GM12801 (cell line): ENCODE data around the gene PEPD.

Experiments
- TF ChIP-seq, protein P1 (sequence below): IDR thresholded peaks from one replicate; pipeline ENCODE4 v1.5.1; 2011; ENCODE audit warnings: control low read depth; ENCODE audit not compliant: insufficient read length; ENCODE audit errors: extremely low read depth

The PEPD gene

DNA sequence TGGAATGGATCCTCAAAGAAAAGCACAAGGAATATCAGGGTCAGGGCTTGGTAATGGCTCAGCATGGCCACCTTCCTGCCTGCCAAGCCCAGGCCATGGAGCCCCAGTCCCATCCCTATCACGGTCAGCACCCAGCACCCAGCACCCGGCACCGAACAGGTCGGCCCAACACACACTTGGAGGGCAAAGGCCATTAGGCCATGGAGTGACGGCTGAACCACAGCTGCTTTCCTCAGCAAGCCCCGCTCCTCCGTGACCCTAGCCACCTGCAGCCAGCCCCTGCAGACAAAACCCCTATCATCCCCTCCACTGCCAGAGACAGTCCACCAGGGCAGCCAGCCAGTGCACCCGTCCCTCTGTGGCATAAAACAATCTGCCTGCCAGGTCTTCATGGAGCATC is 20.6 kb downstream of the PEPD start:
- TF ChIP-seq, protein P1, sequence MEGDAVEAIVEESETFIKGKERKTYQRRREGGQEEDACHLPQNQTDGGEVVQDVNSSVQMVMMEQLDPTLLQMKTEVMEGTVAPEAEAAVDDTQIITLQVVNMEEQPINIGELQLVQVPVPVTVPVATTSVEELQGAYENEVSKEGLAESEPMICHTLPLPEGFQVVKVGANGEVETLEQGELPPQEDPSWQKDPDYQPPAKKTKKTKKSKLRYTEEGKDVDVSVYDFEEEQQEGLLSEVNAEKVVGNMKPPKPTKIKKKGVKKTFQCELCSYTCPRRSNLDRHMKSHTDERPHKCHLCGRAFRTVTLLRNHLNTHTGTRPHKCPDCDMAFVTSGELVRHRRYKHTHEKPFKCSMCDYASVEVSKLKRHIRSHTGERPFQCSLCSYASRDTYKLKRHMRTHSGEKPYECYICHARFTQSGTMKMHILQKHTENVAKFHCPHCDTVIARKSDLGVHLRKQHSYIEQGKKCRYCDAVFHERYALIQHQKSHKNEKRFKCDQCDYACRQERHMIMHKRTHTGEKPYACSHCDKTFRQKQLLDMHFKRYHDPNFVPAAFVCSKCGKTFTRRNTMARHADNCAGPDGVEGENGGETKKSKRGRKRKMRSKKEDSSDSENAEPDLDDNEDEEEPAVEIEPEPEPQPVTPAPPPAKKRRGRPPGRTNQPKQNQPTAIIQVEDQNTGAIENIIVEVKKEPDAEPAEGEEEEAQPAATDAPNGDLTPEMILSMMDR: no peak

DNA sequence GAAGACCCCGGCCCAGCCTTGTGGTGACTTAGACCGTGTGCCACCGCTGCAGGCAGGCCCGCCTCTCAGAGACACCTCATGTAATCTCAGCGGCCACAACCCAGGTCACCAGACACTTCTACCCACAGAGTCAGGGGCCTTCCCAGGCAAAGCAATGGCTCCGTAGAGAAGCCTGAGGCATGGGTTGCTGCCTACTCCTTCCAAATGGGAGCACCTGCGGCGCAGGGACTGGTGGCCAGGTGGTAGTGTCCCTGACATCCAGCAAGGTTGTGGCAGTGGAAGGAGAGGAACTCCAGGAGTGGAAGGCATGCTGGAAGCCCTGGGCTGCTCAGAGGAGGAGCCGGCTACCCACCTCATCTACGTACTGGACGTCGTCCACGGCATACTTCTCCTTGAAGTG is 21.0 kb downstream of the PEPD start:
- TF ChIP-seq, protein P1: no peak

DNA sequence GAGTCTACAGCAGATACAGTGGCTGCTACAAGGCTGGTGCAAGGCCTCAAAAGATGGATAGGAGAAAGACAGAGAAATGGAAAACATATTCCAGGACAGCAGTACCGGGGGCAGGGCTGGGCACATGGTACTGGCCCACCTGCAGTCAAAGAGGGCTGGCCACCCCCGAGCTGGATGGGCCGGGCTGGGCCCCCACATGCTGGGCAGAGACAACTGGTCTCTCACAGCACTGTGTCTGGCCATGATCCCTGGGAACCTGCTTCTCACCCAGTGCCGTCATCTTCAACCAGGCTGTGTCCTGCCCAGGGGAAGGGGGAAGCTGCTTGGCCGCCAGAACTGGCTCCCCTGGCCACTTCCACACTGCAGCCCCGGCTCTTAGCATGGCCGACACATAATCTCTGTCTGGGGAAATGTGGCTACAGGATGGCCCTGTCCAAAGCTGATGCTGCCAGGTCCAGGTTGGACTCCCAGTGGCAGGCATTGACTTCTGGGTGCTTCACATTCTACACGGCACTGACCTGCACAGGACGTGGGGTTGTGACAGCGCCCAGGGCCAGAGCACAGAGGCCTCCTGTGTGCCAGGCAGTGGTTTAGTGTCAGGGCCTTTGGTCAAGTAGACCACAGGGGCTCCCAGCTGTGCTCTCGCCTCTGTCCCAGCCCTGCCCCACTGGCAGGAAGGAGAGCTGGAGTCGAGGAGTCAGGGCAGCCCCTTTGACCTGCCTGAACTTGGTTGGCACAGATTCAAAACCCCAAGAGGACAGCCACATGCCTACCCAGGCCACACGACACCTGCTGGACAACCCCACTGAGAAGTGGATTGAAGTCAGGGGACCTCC is 21.7 kb downstream of the PEPD start:
- TF ChIP-seq, protein P1: no peak

DNA sequence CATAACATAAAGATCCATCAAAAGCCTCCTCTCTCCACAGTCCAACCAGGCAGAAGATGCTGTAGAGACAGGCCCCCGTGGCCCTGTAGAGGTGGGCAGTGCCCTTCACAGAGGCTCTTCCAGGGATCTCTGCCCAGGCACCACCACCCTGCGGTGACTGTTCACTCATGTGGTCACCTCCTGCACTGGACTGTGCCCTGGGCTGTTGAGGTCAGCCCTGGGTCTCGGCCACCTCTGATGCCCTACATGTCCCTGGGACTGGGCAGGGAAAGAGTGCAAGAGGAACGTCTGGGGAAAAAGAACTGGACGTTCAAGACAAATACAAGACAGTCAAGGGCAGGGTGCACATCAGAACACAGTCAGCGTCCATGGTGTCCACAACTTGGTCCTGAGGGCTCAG is 22.3 kb downstream of the PEPD start:
- TF ChIP-seq, protein P1: no peak

DNA sequence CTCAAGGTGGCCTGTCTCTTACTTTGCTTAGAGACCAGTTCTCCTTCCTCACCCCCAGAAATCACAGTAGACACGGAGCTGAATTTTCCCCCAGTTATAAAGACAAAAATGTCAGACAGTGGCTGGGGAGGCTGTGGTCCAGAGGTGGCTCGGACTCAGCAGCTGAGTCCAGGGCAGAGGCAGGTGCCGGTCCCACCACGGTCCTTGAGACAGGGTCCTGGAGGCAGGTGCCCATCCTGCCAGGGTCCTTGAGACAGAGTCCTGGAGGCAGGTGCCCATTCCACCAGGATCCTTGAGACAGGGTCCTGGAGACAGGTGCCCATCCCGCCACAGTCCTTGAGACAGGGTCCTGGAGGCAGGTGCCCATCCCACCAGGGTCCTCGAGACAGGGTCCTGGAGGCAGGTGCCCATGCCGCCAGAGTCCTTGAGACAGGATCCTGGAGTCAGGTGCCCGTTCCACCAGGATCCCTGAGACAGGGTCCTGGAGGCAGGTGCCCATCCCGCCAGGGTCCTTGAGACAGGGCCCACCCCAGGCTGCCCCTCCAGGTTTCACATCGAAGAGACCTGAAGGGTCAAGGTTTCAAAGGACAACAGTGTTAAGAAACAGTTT is 23.1 kb downstream of the PEPD start:
- TF ChIP-seq, protein P1: no peak

DNA sequence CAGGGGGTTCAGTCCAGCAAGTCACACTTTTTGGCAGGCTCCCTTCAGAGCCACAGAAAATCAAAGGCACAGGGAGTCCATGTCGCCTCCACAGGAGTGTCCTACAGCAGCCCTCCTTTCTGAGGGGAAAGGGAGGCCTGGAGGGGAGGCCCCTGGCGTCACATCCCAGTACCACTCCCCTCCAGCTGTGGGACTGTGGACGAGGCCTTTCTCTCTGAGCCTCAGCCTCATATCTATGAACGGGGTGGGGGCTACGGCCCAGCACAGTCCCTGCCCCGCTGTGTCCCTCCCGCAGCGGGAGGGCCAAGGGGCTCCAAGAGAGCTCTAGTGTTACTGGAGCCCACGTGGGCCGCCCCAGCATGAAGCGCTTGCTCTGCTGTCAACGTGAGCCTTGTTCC is 23.8 kb downstream of the PEPD start:
- TF ChIP-seq, protein P1: no peak

DNA sequence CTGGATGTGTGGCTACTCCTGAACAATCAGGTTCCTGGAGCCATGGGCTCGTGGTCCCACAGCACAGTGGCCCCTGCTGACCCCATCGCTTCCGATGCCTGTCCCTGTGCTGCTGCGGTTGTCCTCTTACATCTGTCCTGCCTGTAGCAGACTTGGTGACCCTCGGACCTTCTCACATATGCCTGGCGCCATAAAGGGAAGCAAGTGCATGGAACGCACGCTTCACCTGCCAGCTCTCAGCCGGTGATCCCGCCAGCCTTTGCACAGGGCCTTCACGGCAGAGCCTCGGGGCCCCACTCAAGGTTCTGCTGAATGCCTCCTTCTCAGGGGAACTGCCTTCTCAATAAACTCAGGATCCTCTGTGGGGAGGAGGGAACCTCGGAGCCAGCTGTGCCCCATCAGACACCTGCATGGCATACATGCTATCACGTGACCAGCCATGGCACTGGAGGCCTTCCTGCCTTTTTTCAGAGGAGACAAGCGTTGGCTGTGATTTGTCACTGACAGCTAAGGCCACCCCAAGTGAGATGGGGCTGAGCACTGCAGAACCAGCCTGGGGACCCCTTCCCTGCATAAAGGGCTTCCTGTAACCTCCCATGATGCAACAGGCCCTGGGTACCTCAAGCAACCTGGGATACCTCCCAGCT is 24.3 kb downstream of the PEPD start:
- TF ChIP-seq, protein P1: no peak
